Activated naive CD8-positive, alpha-beta T cell (primary cell): ENCODE results near the gene RGS19.

Source experiments
- H3K27ac Mint-ChIP-seq: one replicate; pipeline ENCODE4 v1.8.0; 2021; ENCODE audit warnings: mixed read lengths
- H3K27me3 Mint-ChIP-seq: one replicate; pipeline ENCODE4 v1.8.0; 2021; ENCODE audit warnings: mixed read lengths
- H3K36me3 Mint-ChIP-seq: one replicate; pipeline ENCODE4 v1.8.0; 2021; ENCODE audit warnings: mixed read lengths
- H3K4me1 Mint-ChIP-seq: one replicate; pipeline ENCODE4 v1.8.0; 2021; ENCODE audit warnings: low read depth, mixed read lengths
- H3K4me3 Mint-ChIP-seq: one replicate; pipeline ENCODE4 v1.8.0; 2021; ENCODE audit warnings: mild to moderate bottlenecking, mixed read lengths
- H3K9me3 Mint-ChIP-seq: one replicate; pipeline ENCODE4 v1.8.0; 2021; ENCODE audit warnings: low read depth, mixed read lengths

RGS19 gene

DNA sequence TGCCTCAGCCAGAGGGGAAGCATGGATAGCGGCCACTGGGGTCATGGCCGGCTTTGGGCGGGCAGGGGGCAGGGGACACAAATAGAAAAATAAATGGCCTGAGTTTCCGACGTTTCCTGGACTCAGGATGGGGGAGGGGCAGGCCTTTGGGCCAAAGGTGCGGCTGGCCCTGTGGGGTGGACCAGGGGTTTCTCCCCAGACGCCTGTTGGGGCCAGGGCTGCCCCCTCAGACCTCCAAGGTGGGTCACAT is 22.8 kb downstream of the RGS19 start:
- Mint-ChIP-seq H3K4me1 (peaks cover 9% of the 10 kb centered on the region), H3K27ac (no peak overlapping the region), H3K9me3 (no peaks in the 10 kb centered on the region), H3K36me3 (no peaks in the 10 kb centered on the region), H3K4me3 (no peak overlapping the region), H3K27me3 (peaks cover 6% of the 10 kb centered on the region)

- Mint-ChIP-seq H3K27me3 (peaks cover 6% of the 10 kb centered on the region), H3K27ac (no peak overlapping the region), H3K9me3 (no peaks in the 10 kb centered on the region), H3K4me1 (peaks cover 9% of the 10 kb centered on the region), H3K4me3 (no peak overlapping the region), H3K36me3 (no peaks in the 10 kb centered on the region)
Measured at GRCh38 chr20:64055893-64056638, 23.3 kb downstream of the RGS19 start.

GRCh38 chr20:64055396-64055892 is 23.9 kb downstream of the RGS19 start:
- Mint-ChIP-seq H3K9me3 (no peaks in the 10 kb centered on the region), H3K27ac (no peak overlapping the region), H3K4me1 (peaks cover 9% of the 10 kb centered on the region), H3K4me3 (no peak overlapping the region), H3K36me3 (no peaks in the 10 kb centered on the region), H3K27me3 (peaks cover 6% of the 10 kb centered on the region)

DNA sequence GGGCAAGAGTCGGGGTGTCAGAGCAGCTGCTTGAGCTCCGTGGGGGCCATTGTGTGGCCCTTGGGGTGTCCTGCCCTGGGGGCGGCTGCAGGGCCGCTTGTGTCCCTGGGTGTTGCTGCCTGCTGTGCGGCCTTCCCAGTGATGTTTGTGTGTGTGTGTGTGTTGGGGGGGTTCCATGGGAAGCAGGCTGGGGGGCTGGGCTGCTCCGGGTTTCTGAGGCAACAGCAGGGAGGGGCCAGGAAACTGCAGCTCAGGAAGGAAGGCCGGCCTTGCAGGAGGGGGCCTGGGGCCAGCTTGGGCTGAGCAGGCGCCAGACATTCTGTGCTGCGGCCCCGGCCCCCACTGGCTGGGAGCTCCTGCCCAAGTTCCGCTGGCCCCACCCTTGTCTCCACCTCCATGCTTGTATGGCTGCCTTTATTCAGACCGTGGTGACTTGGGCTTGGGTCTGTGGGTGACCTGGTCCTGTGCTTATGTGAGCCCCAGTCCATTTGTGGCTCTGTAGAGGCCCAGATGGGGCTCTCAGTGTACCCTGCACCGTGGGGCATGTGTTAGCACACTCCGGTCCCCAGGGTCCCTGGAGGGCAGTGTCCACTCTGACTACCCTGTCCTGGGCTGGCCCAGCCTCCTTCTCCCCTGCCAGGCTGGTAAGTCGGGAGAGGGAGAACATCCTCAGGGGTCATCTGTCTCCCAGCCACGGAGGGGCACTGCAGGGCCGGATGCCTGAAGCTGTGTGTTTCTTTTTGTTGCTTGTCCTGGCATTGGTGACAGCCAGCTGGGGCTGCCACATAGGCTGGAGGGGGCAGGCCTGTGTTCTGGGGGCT is 25.3 kb downstream of the RGS19 start:
- no peak overlapping the region for H3K27ac Mint-ChIP-seq
- H3K4me1 Mint-ChIP-seq, result peaks cover 9% of the 10 kb centered on the region
- H3K36me3 Mint-ChIP-seq, result no peaks in the 10 kb centered on the region
- peaks cover 6% of the 10 kb centered on the region for H3K27me3 Mint-ChIP-seq
- no peak overlapping the region for H3K4me3 Mint-ChIP-seq
- H3K9me3 Mint-ChIP-seq, result no peaks in the 10 kb centered on the region

- Mint-ChIP-seq H3K4me3 (no peak overlapping the region), H3K27ac (no peak overlapping the region), H3K36me3 (no peaks in the 10 kb centered on the region), H3K27me3 (peaks cover 6% of the 10 kb centered on the region), H3K9me3 (no peaks in the 10 kb centered on the region), H3K4me1 (peaks cover 8% of the 10 kb centered on the region)
Measured at GRCh38 chr20:64052987-64053840, 26.1 kb downstream of the RGS19 start.

DNA sequence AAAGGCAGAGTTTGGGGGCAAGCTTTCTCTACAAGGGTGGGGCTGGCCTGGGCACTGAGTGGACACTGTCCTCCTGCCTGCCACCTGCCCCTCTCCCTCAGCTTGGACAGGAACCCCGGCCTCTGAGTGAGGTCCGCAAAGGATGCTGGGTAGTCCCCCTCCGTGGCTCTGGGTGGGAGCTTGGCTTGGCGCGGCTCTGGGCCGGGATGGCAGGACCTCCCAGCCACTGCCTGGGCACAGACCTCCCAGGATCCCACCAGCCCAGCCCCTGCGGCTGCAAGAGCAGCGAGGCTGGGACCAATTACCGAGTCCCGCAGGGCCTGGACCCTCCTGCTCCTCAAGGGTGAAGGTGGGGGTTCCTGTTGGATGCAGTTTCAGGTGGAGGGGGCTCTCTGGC is 27.0 kb downstream of the RGS19 start:
- H3K27ac Mint-ChIP-seq, result no peak overlapping the region
- H3K4me3 Mint-ChIP-seq, result no peak overlapping the region
- peaks cover 6% of the 10 kb centered on the region for H3K27me3 Mint-ChIP-seq
- H3K36me3 Mint-ChIP-seq, result no peaks in the 10 kb centered on the region
- no peaks in the 10 kb centered on the region for H3K9me3 Mint-ChIP-seq
- H3K4me1 Mint-ChIP-seq, result peaks cover 5% of the 10 kb centered on the region

- H3K4me3 Mint-ChIP-seq, result no peak overlapping the region
- no peaks in the 10 kb centered on the region for H3K9me3 Mint-ChIP-seq
- H3K4me1 Mint-ChIP-seq, result peaks cover 1% of the 10 kb centered on the region
- H3K27me3 Mint-ChIP-seq, result peaks cover 6% of the 10 kb centered on the region
- H3K36me3 Mint-ChIP-seq, result no peaks in the 10 kb centered on the region
- H3K27ac Mint-ChIP-seq, result no peak overlapping the region
Measured at GRCh38 chr20:64051561-64052325, 27.6 kb downstream of the RGS19 start.

- Mint-ChIP-seq H3K27me3 (peaks cover 10% of the 10 kb centered on the region), H3K4me3 (no peak overlapping the region), H3K4me1 (peaks cover 6% of the 10 kb centered on the region), H3K27ac (no peak overlapping the region), H3K36me3 (no peaks in the 10 kb centered on the region), H3K9me3 (no peaks in the 10 kb centered on the region)
Measured at GRCh38 chr20:64051033-64051452, 28.3 kb downstream of the RGS19 start.

- Mint-ChIP-seq H3K4me1 (peaks cover 9% of the 10 kb centered on the region), H3K36me3 (no peaks in the 10 kb centered on the region), H3K9me3 (no peaks in the 10 kb centered on the region), H3K27ac (no peak overlapping the region), H3K27me3 (peaks cover 12% of the 10 kb centered on the region), H3K4me3 (peak overlapping the region; percentile 42)
Measured at GRCh38 chr20:64050261-64051032, 28.9 kb downstream of the RGS19 start.

GRCh38 chr20:64049878-64050260 is 29.4 kb downstream of the RGS19 start:
- Mint-ChIP-seq H3K4me1 (peaks cover 9% of the 10 kb centered on the region), H3K27ac (no peak overlapping the region), H3K36me3 (no peaks in the 10 kb centered on the region), H3K4me3 (no peak overlapping the region), H3K27me3 (peaks cover 12% of the 10 kb centered on the region), H3K9me3 (no peaks in the 10 kb centered on the region)

DNA sequence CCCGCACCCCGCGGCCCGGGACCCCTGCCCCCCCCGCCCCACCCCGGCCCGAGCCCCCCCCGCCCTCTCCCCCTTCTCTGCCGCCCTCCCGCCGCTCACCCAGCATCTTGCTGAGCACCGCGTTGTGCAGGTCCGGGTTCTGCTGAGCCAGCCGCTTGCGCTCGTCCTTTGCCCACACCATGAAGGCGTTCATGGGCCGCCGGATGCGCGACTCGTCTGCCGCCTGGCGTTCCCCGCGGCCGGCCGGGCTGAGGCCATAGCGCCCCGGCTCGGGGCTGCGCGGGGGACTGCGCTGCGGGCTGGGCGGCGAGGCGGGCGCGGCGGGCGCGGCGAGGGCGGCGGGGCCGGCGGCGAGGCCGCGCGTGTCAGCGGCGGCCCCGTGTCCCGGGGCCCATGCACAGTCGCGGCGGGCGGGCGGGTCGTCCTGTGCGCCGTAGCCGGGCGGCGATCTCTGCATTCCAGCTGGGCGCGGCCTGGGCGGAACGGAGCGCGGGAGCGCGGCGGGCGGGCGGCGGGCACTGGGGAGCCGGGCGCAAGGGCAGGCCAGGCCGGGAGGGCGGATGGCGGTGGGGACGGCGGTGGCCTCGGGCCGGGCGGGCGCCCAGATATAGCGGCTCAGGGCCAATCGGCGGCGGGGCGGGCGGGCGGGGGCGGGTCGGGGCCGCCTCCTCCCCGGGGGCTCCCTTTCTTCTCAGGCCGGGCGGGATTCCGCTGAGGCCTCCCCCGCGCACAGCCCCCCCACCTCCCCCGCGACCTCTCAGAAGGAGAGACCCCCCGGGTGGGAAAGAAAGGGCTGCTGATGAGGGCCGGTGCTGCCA is 30.0 kb downstream of the RGS19 start, which contains the start of gene SOX18:
SOX18 (minus strand) TSS at position 580 of the 818 bp plus-strand sequence; CDS start at position 457, 123 bp downstream.
- Mint-ChIP-seq H3K36me3 (no peaks in the 10 kb centered on the region), H3K4me1 (peaks cover 14% of the 10 kb centered on the region), H3K27ac (no peak within 1 kb of the TSS), H3K4me3 (peak within 1 kb of the TSS; percentile 56), H3K9me3 (no peaks in the 10 kb centered on the region), H3K27me3 (peaks cover 10% of the 10 kb centered on the region)

DNA sequence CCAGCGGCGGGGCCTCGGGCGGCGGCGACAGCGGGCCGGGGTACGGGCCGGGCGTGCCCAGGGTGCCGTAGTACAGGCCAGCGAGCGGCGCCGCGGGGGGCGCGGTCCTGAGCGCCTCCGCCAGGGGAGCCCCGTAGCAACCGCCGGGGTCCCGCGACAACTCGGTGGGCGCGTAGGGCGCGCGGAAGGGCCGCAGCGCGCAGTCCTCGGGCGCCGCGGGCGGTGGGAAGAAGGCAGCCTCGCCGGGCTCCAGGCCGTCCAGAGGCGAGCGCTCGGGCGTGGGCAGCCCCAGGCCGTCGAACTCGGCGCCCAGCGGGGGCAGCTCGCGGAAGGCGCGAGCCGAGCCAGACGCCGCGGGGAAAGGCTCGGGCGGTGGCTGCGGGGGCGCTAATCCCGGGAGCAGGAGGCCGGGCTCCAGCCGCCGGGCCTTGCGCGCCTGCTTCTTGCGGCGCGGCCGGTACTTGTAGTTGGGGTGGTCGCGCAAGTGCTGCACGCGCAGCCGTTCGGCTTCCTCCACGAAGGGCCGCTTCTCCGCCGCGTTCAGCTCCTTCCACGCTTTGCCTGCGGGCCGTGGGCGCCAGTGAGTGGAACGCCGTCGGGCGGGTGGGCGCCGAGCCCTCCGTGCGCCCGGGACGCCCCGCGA is 30.8 kb downstream of the RGS19 start:
- H3K27ac Mint-ChIP-seq, result no peak overlapping the region
- no peak overlapping the region for H3K4me3 Mint-ChIP-seq
- H3K4me1 Mint-ChIP-seq, result peaks cover 19% of the 10 kb centered on the region
- no peaks in the 10 kb centered on the region for H3K36me3 Mint-ChIP-seq
- H3K27me3 Mint-ChIP-seq, result peaks cover 9% of the 10 kb centered on the region
- H3K9me3 Mint-ChIP-seq, result no peaks in the 10 kb centered on the region

DNA sequence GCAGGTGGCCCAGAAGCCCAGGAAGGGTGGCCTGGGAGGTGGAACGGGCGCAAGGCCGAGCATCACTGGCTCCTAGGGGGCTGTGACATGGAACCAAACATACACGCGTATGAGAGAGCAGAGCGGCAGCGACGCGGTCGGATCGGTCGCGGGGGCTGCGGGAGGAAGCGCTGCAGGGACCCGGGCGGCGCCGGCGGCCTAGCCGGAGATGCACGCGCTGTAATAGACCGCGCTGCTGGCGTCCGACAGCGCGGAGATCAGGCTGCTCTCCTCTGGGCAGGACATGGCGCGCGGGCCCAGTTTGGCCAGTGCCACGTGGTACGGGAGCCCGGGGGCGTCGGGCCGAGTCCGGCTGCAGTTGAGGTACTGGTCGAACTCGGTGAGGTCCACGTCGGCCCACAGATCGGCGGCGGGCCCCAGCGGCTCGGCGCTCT is 31.3 kb downstream of the RGS19 start:
- Mint-ChIP-seq H3K27me3 (peaks cover 8% of the 10 kb centered on the region), H3K9me3 (no peaks in the 10 kb centered on the region), H3K4me1 (peaks cover 20% of the 10 kb centered on the region), H3K4me3 (no peak overlapping the region), H3K36me3 (no peaks in the 10 kb centered on the region), H3K27ac (no peak overlapping the region)
